Measurements from ENCODE around the gene SLC35A2. TPM values are rescaled to one million over a fixed set of nuclear protein-coding genes. Genes with fewer than 3 reads are reported as not detected.

The SLC35A2 gene
- total and polyA plus RNA-seq, 2 experiments from 2014 or later, result 40.8 to 95.9 TPM

- TF ChIP-seq EZH2phosphoT487 (IDR thresholded peaks at IDR 0.05; ENCODE audit: low read depth, severe bottlenecking, unreplicated experiment) (no peak), EZH2 (IDR thresholded peaks at IDR 0.05; ENCODE audit: borderline replicate concordance) (no peak), CTCF (IDR thresholded peaks at IDR 0.05; ENCODE audit: poor library complexity) (no peak)
- no peaks in the 10 kb centered on the region for H3K4me1 ChIP-seq (ENCODE audit: insufficient read depth)
- no peak for DNase-seq (ENCODE audit: low spot score)
- peaks cover 53% of the 10 kb centered on the region for H3K79me2 ChIP-seq
- no peak overlapping the region for H2AFZ ChIP-seq
- H3K27ac ChIP-seq, result no peak overlapping the region
- H3K9me2 ChIP-seq (replicated peaks; ENCODE audit: insufficient read depth), result no peaks in the 10 kb centered on the region
- H3K9me3 ChIP-seq (ENCODE audit: low read depth), result no peaks in the 10 kb centered on the region
- peaks cover 8% of the 10 kb centered on the region for H4K20me1 ChIP-seq (ENCODE audit: insufficient read depth, poor library complexity, severe bottlenecking)
- no peak overlapping the region for H3K4me2 ChIP-seq
- H3K27me3 ChIP-seq, result no peaks in the 10 kb centered on the region
- 82% methylated on average over 2 of the region's 2 CpGs for WGBS (ENCODE audit: low lambda C conversion rate, missing lambda C conversion rate)
- H3K4me3 ChIP-seq, result no peak overlapping the region
- H3K36me3 ChIP-seq (replicated peaks; ENCODE audit: insufficient read depth, low read depth), result no peaks in the 10 kb centered on the region
Measured at GRCh38 chrX:48940404-48940955, 29.0 kb upstream of the SLC35A2 start.

DNA sequence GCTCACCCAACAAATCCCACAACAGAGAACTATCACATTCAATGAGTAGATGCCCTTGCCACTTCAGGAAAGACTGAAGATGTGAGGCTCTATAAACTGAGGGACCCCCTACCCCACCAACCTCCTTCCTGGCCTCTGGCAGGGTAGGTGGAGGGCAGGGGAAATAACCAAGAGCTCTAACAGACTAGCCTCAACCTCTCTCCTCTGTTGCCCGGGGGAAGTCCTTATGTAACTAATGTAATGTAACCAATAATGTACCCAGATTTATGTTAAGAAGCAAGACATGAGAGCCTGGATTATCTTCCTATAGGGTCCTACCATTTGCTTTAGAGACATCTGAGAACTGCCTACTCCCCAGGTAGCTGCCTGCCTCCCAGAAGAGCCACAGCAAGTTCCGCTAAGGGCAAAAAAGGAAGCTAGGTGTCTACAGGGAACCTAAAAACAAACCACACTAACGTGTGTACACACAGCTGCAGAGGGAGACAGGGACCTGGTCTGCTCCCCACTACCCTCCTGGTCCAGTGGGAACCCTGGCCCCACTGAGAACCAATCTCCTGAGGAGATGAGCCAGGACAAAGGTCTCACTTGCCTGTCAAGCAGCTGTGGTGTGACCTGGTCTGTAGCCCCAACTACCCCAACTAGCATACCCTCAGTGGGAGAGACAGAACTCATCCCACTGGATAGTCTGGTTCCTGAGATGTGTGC, 28.2 kb upstream of the SLC35A2 start:
- no peak overlapping the region for H3K27ac ChIP-seq

GRCh38 chrX:48938721-48939425, 27.4 kb upstream of the SLC35A2 start:
- Histone ChIP-seq H3K4me2 (no peak overlapping the region), H3K27me3 (no peaks in the 10 kb centered on the region), H3K27ac (no peak overlapping the region), H3K79me2 (peaks cover 41% of the 10 kb centered on the region), H3K9me3 (ENCODE audit: low read depth) (no peaks in the 10 kb centered on the region), H4K20me1 (ENCODE audit: insufficient read depth, poor library complexity, severe bottlenecking) (peaks cover 6% of the 10 kb centered on the region), H2AFZ (no peak overlapping the region), H3K9me2 (replicated peaks; ENCODE audit: insufficient read depth) (no peaks in the 10 kb centered on the region), H3K4me1 (ENCODE audit: insufficient read depth) (no peaks in the 10 kb centered on the region), H3K4me3 (no peak overlapping the region), H3K36me3 (replicated peaks; ENCODE audit: insufficient read depth, low read depth) (no peaks in the 10 kb centered on the region)
- no peak for DNase-seq (ENCODE audit: low spot score)
- 69% methylated on average over 1 of the region's 1 CpG for whole genome bisulfite sequencing (ENCODE audit: low lambda C conversion rate, missing lambda C conversion rate)
- TF ChIP-seq CTCF (IDR thresholded peaks at IDR 0.05; ENCODE audit: poor library complexity) (no peak), EZH2phosphoT487 (IDR thresholded peaks at IDR 0.05; ENCODE audit: low read depth, severe bottlenecking, unreplicated experiment) (no peak), EZH2 (IDR thresholded peaks at IDR 0.05; ENCODE audit: borderline replicate concordance) (no peak)

More for the DNA sequence above, 28.2 kb upstream of the SLC35A2 start:
- Histone ChIP-seq H3K4me2 (no peak overlapping the region), H3K4me3 (no peak overlapping the region), H3K79me2 (peaks cover 47% of the 10 kb centered on the region), H3K27me3 (no peaks in the 10 kb centered on the region), H3K9me2 (replicated peaks; ENCODE audit: insufficient read depth) (no peaks in the 10 kb centered on the region), H3K36me3 (replicated peaks; ENCODE audit: insufficient read depth, low read depth) (no peaks in the 10 kb centered on the region), H2AFZ (no peak overlapping the region), H4K20me1 (ENCODE audit: insufficient read depth, poor library complexity, severe bottlenecking) (peaks cover 6% of the 10 kb centered on the region), H3K9me3 (ENCODE audit: low read depth) (no peaks in the 10 kb centered on the region), H3K4me1 (ENCODE audit: insufficient read depth) (no peaks in the 10 kb centered on the region)
- TF ChIP-seq EZH2 (IDR thresholded peaks at IDR 0.05; ENCODE audit: borderline replicate concordance) (no peak), CTCF (IDR thresholded peaks at IDR 0.05; ENCODE audit: poor library complexity) (no peak), EZH2phosphoT487 (IDR thresholded peaks at IDR 0.05; ENCODE audit: low read depth, severe bottlenecking, unreplicated experiment) (no peak)
- no peak for DNase-seq (ENCODE audit: low spot score)
- WGBS (ENCODE audit: low lambda C conversion rate, missing lambda C conversion rate), result 76% methylated on average over 3 of the region's 3 CpGs
